Measurements from ENCODE around the gene CASKIN1.

DNA sequence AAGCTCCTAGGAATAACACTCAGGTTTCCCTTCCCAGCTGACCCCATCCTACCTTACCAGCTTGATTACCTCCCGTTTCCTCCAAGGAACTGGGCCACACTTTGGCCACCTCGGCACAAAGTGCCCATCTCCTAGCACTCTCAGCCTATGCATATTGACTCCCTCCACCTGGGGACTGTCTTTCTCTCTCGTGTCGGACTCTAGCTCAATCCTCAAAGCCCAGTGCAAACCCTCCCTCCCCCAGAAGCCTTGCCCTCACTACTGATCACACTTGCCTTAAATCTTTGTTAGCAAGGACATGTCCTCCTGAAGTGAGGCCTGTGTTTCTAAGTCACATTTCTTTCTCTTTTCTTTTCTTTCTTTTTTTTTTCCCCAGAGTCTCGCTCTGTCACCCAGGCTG is 50.6 kb downstream of the CASKIN1 start:
- TF ChIP-seq ZFX (IDR thresholded peaks at IDR 0.05; ENCODE audit: borderline replicate concordance): no peak
- TF ChIP-seq CTCF (IDR thresholded peaks at IDR 0.05): no peak
